IMR-90 (cell line): Measurements from ENCODE around the gene SF3B3. TPM values are rescaled to one million over a fixed set of nuclear protein-coding genes. Genes with fewer than 3 reads are reported as not detected.

Source experiments
- ATAC-seq: fragments of 200-7000 bp; cut with Tn5 transposase; 2 replicates; pipeline ENCODE4 v1.9.1; 2020; ENCODE audit warnings: low read depth, mild to moderate bottlenecking, moderate library complexity
- BruUV-seq: library from RNA; stranded (reverse); fragments of 400-500 nt; replicated peaks from 2 replicates; lab custom pipeline; 2021; lab: Mats Ljungman, UMichigan
- CTCF ChIA-PET: fragments of 300-600 bp; formaldehyde crosslinking; extraction: SDS; loops from one replicate; lab custom pipeline; 2021; ENCODE audit warnings: antibody characterized with exemption; lab: Yijun Ruan, JAX
- POLR2A ChIA-PET: fragments of 300-600 bp; sonication (Branson Sonifier 250); formaldehyde crosslinking; loops from one replicate; lab custom pipeline; 2022; ENCODE audit warnings: antibody characterized with exemption; ENCODE audit not compliant: unreplicated experiment; lab: Charles Lee
- DNase-seq: peaks from one replicate; pipeline ENCODE4 v3.0.0; 2013
- H2AFZ ChIP-seq: replicated peaks from 2 replicates; pipeline ENCODE3; 2013; ENCODE audit warnings: low read length, mild to moderate bottlenecking; ENCODE audit not compliant: poor library complexity
- H2AK5ac ChIP-seq: 2 replicates; pipeline ENCODE4 v1.6.1; 2013; ENCODE audit warnings: low read depth, low read length, inconsistent platforms
- H2AK9ac ChIP-seq: replicated peaks from 2 replicates; pipeline ENCODE3; 2013; ENCODE audit warnings: mild to moderate bottlenecking, low read depth, low read length, moderate library complexity; ENCODE audit not compliant: poor library complexity
- H2BK120ac ChIP-seq: 2 replicates; pipeline ENCODE4 v1.6.1; 2013; ENCODE audit warnings: low read depth, low read length, inconsistent platforms
- H2BK15ac ChIP-seq: 3 replicates; pipeline ENCODE4 v1.6.1; 2013; ENCODE audit warnings: low read depth, low read length, inconsistent platforms
- H2BK20ac ChIP-seq: 2 replicates; pipeline ENCODE4 v1.6.1; 2013; ENCODE audit warnings: low read depth, mild to moderate bottlenecking, inconsistent platforms, low read length, moderate library complexity
- H2BK5ac ChIP-seq: 2 replicates; pipeline ENCODE4 v1.6.1; 2013; ENCODE audit warnings: mild to moderate bottlenecking, low read depth, low read length, inconsistent platforms; ENCODE audit not compliant: poor library complexity, severe bottlenecking
- H3K14ac ChIP-seq: replicated peaks from 2 replicates; pipeline ENCODE4 v1.6.1; 2013; ENCODE audit warnings: low read depth, low read length, inconsistent platforms
- H3K18ac ChIP-seq: 2 replicates; pipeline ENCODE4 v1.6.1; 2013; ENCODE audit warnings: low read depth, low read length, control low read depth
- H3K23ac ChIP-seq: 2 replicates; pipeline ENCODE4 v1.6.1; 2013; ENCODE audit warnings: low read depth, low read length, inconsistent platforms
- H3K27ac ChIP-seq: 2 replicates; pipeline ENCODE4 v1.5.1; 2013; ENCODE audit warnings: mild to moderate bottlenecking, control low read depth, low read length; ENCODE audit not compliant: insufficient read depth
- H3K27me3 ChIP-seq: 2 replicates; pipeline ENCODE4 v1.6.1; 2013; ENCODE audit warnings: low read length; ENCODE audit not compliant: control insufficient read depth, insufficient read depth
- H3K36me3 ChIP-seq: 2 replicates; pipeline ENCODE4 v1.6.1; 2013; ENCODE audit warnings: low read length, mixed read lengths; ENCODE audit not compliant: control insufficient read depth, insufficient read depth
- H3K4ac ChIP-seq: 2 replicates; pipeline ENCODE4 v1.6.1; 2013; ENCODE audit warnings: low read depth, low read length, inconsistent platforms
- H3K4me1 ChIP-seq: 2 replicates; pipeline ENCODE4 v1.6.1; 2013; ENCODE audit warnings: low read length, mixed read lengths; ENCODE audit not compliant: control insufficient read depth, insufficient read depth
- H3K4me2 ChIP-seq: 2 replicates; pipeline ENCODE4 v1.6.1; 2013; ENCODE audit warnings: low read depth, mild to moderate bottlenecking, control low read depth, low read length, moderate library complexity
- H3K4me3 ChIP-seq: 2 replicates; pipeline ENCODE4 v1.5.1; 2013; ENCODE audit warnings: low read depth, mild to moderate bottlenecking, control low read depth, low read length, moderate library complexity; ENCODE audit not compliant: insufficient read depth
- H3K56ac ChIP-seq: 2 replicates; pipeline ENCODE4 v1.6.1; 2013; ENCODE audit warnings: low read length, inconsistent platforms; ENCODE audit not compliant: insufficient read depth; ENCODE audit errors: extremely low read depth
- H3K79me1 ChIP-seq, 2 experiments: 2 replicates each; pipeline ENCODE4 v1.6.1; 2013; ENCODE audit warnings: low read length in 2 of 2, inconsistent platforms in 1 of 2, low read depth in 1 of 2
- H3K9ac ChIP-seq: 2 replicates; pipeline ENCODE4 v1.6.1; 2013; ENCODE audit warnings: low read depth, low read length, control low read depth
- H3K9me1 ChIP-seq: 2 replicates; pipeline ENCODE4 v1.6.1; 2013; ENCODE audit warnings: low read length, inconsistent platforms; ENCODE audit not compliant: insufficient read depth
- H3K9me3 ChIP-seq: 2 replicates; pipeline ENCODE4 v1.6.1; 2013; ENCODE audit warnings: low read length; ENCODE audit not compliant: control insufficient read depth, insufficient read depth
- H4K20me1 ChIP-seq: 2 replicates; pipeline ENCODE4 v1.6.1; 2013; ENCODE audit warnings: low read length, inconsistent platforms; ENCODE audit not compliant: insufficient read depth
- H4K5ac ChIP-seq: 2 replicates; pipeline ENCODE4 v1.6.1; 2013; ENCODE audit warnings: mild to moderate bottlenecking, low read depth, low read length, control low read depth
- H4K8ac ChIP-seq, 2 experiments: 2 replicates each; pipeline ENCODE4 v1.6.1; 2013; ENCODE audit warnings: low read depth in 2 of 2, low read length in 2 of 2, control low read depth in 1 of 2, inconsistent platforms in 1 of 2
- H4K91ac ChIP-seq: 2 replicates; pipeline ENCODE4 v1.6.1; 2013; ENCODE audit warnings: low read depth, low read length, inconsistent platforms; ENCODE audit not compliant: insufficient read depth
- BHLHE40 ChIP-seq: fragments of 150-350 bp; IDR thresholded peaks from 2 replicates; pipeline ENCODE4 v1.6.1; 2016; ENCODE audit warnings: mild to moderate bottlenecking, low read depth, low read length
- CEBPB ChIP-seq: IDR thresholded peaks from 2 replicates; pipeline ENCODE4 v1.6.1; 2012; ENCODE audit warnings: low read depth, low read length, improper control_type of control experiment
- MAZ ChIP-seq: IDR thresholded peaks from 2 replicates; pipeline ENCODE4 v1.6.1; 2012; ENCODE audit warnings: low read depth, mild to moderate bottlenecking, low read length, improper control_type of control experiment, moderate library complexity, borderline replicate concordance
- NFE2L2 ChIP-seq: fragments of 150-350 bp; IDR thresholded peaks from 2 replicates; pipeline ENCODE4 v1.6.1; 2016; ENCODE audit warnings: low read depth, mild to moderate bottlenecking, low read length
- WGBS, 2 experiments: methylation state at CpG; one replicate each; pipeline versions ENCODE4 v1.1.5 to v1.1.7; 2013; ENCODE audit warnings: missing lambda C conversion rate in 2 of 2; ENCODE audit not compliant: insufficient read length in 1 of 2; ENCODE audit errors: extremely low coverage in 2 of 2; 5-methylcytosine and 5-hydroxymethylcytosine counted together
- dilution Hi-C: fragments of 300-500 bp; cut with HindIII; formaldehyde crosslinking; loops from one replicate; pipeline ENCODE4 v1.14.3; 2018; ENCODE audit warnings: low sequenced_read_pairs; ENCODE audit not compliant: unreplicated experiment
- in situ Hi-C: fragments of 300-500 bp; cut with MboI; formaldehyde crosslinking; loops from 3 replicates; pipeline ENCODE4 v1.14.3; 2019; ENCODE audit warnings: low sequenced_read_pairs, inconsistent platforms, mixed read lengths
- intact Hi-C: fragments of 100-400 bp; cut with micrococcal nuclease; formaldehyde crosslinking; loops from 2 replicates; pipeline ENCODE4 v1.10.0; 2022
- polyA plus RNA-seq, 3 experiments: library from polyadenylated mRNA; depleted of rRNA; stranded (reverse); fragments of >200 nt; gene quantifications; 2 replicates each; pipeline ENCODE4 v1.2.3, GENCODE V29; 2012; ENCODE audit warnings: low replicate concordance in 1 of 3
- total RNA-seq: library from RNA; depleted of rRNA; stranded (reverse); fragments of >200 nt; gene quantifications from 2 replicates; pipeline ENCODE4 v1.2.3, GENCODE V29; 2012
- TF ChIP-seq, protein P1 (sequence below): fragments of 150-350 bp; IDR thresholded peaks from 2 replicates; pipeline ENCODE4 v1.6.1; 2017; ENCODE audit warnings: mild to moderate bottlenecking, antibody characterized with exemption, low read length, low read depth

The SF3B3 gene
- total and polyA plus RNA-seq, 2 of the 4 experiments (the other 2 are of a cell fraction): 97.9 to 134 TPM

- H2BK15ac ChIP-seq: peak overlapping the region; percentile 8; the same call in 1 of the 3 replicates
- no peaks in the 10 kb centered on the region for H3K9me3 ChIP-seq
- H3K18ac ChIP-seq: peak overlapping the region; percentile 10; the same call in 1 of the 2 replicates
- H4K91ac ChIP-seq: no peak overlapping the region; the same call in 1 of the 2 replicates
- H2AK5ac ChIP-seq: peak overlapping the region; percentile 32
- no peak overlapping the region for H3K4me3 ChIP-seq
- H4K5ac ChIP-seq: no peak overlapping the region
- H3K4me2 ChIP-seq: 0 out of 2 replicates have a peak overlapping the region, but pooled peaks have one; percentile 26
- H4K8ac ChIP-seq: peak overlapping the region in 1 of 2 experiments; percentile 23; a peak in 1 of 4 replicates
- ATAC-seq (peak; percentile 28), DNase-seq (peak; percentile 86)
- peaks cover 39% of the 10 kb centered on the region for H3K4me1 ChIP-seq
- peak overlapping the region; percentile 84 for H3K14ac ChIP-seq
- peak overlapping the region; percentile 72; the same call in 1 of the 2 replicates for H2BK20ac ChIP-seq
- peak overlapping the region; percentile 47 for H2AFZ ChIP-seq
- 39% methylated on average over 2 of the region's 10 CpGs; no CpG with 5 or more reads in 1 of the 2 experiments for WGBS, 2 experiments
- no peak overlapping the region; the same call in none of the 2 replicates for H3K56ac ChIP-seq
- intact Hi-C loops: no loop called here
- ChIA-PET POLR2A (interaction anchor here (0.5 to 0.6 kb wide), 2 partner anchors 8 to 291 kb away, joined by 6 read pairs; no protein-coding TSS in a partner anchor), CTCF (interaction anchor here (1.1 kb wide), 1 partner anchor 11 kb away, joined by 3 read pairs; no protein-coding TSS in a partner anchor)
- TF ChIP-seq MAZ (no peak), CEBPB (peak; percentile 89), BHLHE40 (peak; percentile 58; the same call in 1 of the 2 replicates), NFE2L2 (no peak)
- TF ChIP-seq, protein P1, sequence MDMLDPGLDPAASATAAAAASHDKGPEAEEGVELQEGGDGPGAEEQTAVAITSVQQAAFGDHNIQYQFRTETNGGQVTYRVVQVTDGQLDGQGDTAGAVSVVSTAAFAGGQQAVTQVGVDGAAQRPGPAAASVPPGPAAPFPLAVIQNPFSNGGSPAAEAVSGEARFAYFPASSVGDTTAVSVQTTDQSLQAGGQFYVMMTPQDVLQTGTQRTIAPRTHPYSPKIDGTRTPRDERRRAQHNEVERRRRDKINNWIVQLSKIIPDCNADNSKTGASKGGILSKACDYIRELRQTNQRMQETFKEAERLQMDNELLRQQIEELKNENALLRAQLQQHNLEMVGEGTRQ: peak; percentile 75
- peaks cover 5 to 46% of the 10 kb centered on the region in 2 experiments; a peak in 3 of 4 replicates for H3K79me1 ChIP-seq
- no peaks in the 10 kb centered on the region for H3K27me3 ChIP-seq
- peaks cover 36% of the 10 kb centered on the region for H3K9me1 ChIP-seq
- peak overlapping the region; percentile 75 for H2AK9ac ChIP-seq
- peak overlapping the region; percentile 67 for H3K4ac ChIP-seq
- dilution Hi-C loops: no loop called here
- peaks cover 20% of the 10 kb centered on the region for H3K36me3 ChIP-seq
- H3K23ac ChIP-seq: peak overlapping the region; percentile 76
- no TSS peak for BruUV-seq
- H2BK5ac ChIP-seq: peak overlapping the region; percentile 62
- peak overlapping the region; percentile 60; the same call in 1 of the 2 replicates for H3K27ac ChIP-seq
- H2BK120ac ChIP-seq: peak overlapping the region; percentile 12
- in situ Hi-C loops: no loop called here
- peaks cover 40% of the 10 kb centered on the region for H4K20me1 ChIP-seq
- no peak overlapping the region for H3K9ac ChIP-seq
Observed at GRCh38 chr16:70576431-70577255, 53.0 kb downstream of the SF3B3 start.
